ENCODE measurements around the gene PHLDA2.
"Not testable (repeated sequence)": the region's sequence is repeated elsewhere in the genome, so short reads cannot be mapped to it uniquely, and the experiment has no call there.

Gene PHLDA2

GRCh38 chr11:2944530-2944929 is 15.3 kb upstream of the PHLDA2 start:
- no peak for DNase-seq

DNA sequence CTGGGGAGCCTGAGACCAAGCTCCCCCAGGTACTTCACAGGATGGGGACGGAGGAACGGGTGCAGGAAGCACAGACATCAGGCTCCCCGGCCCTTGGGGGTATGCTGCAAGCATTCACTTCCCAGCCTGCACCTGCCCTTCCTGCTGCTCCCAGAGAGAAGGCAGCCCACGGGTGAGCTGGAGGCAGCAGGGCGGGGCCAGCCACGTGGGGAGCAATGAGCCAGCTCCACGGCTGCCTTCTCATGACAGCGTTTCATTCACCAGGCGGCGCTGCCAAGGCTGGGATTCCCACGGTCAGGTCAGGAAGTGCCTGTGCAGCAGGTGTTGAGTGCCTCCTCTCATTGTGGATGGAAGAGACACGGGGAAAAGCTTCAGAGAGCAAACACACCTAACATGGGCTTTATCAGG is 14.5 kb upstream of the PHLDA2 start:
- DNase-seq: no peak

DNA sequence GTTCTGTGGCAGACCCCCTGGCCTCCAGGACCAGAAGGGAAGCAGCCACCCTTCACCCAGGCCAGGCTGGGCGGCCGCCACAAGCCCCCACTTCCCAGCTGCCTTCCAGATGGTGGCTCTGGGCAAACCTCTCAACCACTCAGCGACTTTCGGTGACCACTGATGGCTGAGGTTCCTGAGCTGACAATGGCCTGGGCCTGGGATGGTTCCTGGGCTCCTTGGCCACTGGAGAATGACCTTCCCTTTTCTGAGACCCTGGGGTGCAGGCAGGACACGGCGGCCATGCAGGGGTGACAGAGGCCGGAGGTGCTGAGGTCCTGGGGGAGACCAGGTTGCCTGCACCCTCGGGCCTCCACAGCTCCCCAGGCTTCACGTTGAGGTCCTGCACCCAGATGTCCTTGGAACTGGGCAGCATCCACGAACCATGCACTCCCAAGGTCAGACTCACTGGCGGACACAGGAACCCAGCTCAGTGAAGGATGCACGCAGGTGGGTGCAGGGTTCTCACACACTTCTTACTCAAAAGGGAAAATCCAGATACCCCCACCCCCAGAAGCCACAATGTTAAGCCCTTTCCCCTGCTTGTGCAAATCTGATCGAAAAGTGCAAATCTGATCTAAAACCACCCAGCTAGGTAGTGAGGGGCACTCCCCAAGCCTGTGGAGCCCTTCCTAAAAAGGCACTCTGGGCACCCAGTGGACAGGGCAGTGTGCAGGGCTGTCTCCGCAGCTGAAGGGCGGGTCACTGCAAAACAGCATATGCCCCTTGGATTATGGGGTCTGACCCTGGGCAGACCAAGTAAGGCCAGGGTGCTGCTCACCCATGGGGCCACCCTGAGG is 13.9 kb upstream of the PHLDA2 start:
- DNase-seq: no peak

DNA sequence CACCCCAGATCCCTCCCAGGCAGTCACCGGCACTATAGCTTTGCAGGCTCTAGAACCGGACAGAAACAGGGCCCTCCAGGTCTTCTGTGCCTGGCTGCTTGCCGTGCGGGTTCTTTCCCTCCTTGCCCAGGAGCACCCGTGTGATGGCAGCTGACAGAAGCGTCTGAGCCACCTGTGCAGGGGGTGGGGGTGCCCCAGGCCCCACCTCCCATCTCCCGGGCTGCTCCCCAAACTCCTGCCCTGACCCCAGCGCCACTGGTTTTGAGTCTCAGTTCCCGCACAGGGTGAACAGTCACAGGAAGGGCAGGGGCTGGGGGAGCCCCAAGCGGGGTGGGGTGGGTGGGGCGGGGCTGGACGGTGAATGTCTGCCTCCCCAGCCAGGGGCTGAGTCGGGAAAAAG is 13.2 kb upstream of the PHLDA2 start:
- no peak for DNase-seq

GRCh38 chr11:2940921-2941821 is 12.0 kb upstream of the PHLDA2 start:
- DNase-seq: peak; percentile 12

GRCh38 chr11:2940147-2940920 is 11.1 kb upstream of the PHLDA2 start:
- DNase-seq: no peak

DNA sequence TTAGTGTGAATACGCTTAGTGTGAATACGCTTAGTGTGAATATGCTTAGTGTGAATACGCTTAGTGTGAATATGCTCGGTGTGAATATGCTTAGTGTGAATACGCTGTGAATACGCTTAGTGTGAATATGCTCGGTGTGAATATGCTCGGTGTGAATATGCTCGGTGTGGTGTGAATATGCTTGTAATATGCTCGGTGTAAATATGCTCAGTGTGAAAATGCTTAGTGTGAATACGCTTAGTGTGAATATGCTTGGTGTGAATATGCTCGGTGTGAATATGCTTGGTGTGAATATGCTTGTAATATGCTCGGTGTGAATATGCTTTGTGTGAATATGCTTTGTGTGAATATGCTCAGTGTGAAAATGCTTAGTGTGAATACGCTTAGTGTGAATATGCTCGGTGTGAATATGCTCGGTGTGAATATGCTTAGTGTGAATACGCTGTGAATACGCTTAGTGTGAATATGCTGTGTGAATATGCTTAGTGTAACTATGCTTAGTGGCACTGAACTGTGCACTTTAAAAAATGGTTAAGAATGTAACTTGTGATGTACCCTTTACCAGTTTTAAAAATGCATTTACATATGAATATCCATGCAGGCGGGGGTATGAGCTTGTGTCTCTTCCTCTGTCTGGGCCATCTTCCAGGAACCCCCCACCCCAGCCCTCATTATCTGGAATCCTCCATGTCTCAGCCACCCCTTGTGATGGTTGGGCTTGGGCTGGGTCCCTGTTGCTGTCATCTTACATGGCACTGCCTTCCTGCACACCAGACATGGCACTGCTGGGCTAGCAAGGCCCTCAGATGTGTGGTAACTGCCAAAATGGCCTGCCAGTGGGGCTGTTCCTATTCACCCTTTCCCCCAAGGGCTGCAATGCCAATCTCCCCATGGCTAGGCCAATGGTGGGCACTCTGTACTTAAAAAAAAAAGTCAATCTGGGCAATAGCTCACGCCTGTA is 9.5 kb upstream of the PHLDA2 start:
- not testable (repeated sequence) for DNase-seq

DNA sequence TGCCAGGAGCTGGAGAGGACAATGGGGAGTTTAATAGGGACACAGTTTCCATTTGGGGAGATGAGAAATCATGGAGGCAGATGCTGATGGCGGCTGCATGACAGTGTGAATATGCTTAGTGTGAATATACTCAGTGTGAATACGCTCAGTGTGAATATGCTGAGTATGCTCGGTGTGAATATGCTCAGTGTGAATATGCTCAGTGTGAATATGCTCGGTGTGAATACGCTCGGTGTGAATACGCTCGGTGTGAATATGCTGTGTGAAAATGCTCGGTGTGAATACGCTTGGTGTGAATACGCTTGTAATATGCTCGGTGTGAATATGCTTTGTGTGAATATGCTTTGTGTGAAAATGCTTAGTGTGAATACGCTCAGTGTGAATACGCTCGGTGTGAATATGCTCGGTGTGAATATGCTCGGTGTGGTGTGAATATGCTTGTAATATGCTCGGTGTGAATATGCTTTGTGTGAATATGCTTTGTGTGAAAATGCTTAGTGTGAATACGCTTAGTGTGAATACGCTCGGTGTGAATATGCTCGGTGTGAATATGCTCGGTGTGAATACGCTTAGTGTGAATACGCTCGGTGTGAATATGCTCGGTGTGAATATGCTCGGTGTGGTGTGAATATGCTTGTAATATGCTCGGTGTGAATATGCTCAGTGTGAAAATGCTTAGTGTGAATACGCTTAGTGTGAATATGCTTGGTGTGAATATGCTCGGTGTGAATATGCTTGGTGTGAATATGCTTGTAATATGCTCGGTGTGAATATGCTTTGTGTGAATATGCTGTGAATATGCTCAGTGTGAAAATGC is 8.6 kb upstream of the PHLDA2 start:
- DNase-seq: not testable (repeated sequence)

DNA sequence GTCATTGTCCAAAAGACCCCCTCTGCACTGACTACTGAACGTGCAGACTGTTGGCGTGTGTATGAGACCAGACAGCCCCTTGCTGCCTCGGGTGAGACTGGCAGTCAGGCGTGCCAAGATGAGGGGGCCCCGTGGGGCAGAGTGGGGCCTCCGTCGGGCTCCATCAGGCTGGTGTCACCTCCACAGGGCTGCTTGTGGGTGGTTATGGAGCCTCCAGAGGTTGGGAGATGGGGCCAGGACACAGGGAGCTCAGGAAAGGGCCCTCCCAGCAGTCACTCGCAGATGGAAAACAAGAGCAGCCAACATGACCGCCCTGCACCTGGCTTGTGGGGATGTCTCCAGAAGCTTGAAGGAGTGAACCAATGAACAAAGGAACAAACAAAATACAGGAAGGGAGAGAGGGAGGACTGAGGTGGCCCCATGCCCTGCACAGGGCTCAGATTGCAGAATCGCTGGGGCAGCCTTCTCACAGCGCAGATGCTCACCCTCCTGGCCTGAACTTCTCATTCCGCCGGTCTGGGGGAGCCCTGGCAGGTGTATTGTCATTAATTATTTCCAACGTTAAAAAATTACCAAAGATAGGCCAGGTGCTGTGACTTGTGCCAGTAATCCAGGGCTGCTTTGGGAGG is 5.5 kb upstream of the PHLDA2 start:
- no peak for DNase-seq

DNA sequence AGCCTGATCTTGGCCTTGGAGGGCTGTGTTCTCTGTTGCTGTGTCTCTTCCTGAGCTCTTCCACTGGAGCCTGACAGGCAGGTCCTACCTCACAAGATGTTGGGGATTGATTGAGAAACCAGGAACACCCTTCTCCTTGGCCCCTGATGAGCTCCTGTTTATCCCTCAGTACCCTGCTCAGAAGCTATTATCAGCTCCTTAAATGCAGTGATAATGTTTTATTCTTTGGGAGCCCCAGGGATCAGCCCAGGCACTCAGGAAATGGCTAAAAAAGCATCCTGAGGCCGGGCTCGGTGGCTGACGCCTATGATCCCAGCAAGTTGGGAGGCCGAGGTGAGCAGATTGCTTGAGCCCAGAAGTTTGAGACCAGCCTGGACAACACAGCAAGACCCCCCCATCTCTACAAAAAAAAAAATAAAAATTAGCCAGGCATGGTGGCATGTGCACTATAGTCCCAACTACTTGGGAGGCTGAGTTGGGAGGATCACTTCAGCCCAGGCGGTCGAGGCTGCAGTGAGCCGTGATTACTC is 4.9 kb upstream of the PHLDA2 start:
- DNase-seq: no peak

DNA sequence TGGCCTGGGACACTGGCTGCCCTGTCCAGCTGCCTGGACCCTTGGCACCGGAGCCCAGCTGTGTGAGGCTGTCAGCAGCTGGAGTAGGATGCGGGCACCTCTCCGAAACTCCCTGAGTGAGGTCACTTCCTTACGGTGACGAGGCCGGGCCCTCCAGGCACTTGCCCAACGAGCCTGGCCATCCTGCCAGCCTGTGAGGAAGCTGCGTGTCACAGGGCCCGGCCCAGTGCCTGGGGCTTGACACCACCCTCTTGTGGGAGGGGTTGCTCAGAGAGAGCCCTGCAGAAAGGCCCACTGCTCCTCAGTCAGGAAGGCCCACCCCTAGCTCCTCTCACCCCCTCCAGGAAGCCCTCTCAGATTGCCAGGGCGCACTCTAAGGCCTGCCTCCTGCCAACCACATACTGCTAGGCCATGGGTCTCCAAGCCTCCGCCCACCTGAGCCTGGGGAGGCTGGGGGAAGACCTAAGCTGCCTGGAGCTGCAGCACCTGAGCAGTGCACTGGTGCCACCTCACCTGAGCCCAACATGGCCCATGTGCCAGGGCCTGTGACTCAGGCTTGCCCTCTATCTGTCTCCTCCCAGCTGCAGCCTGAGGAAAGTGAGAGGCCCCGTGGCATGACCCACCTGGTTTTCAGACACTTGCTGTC is 4.3 kb upstream of the PHLDA2 start:
- no peak for DNase-seq

- DNase-seq: no peak
Observed at GRCh38 chr11:2932850-2933251, 3.6 kb upstream of the PHLDA2 start.

- no peak for DNase-seq
Observed at GRCh38 chr11:2931771-2932738, 2.8 kb upstream of the PHLDA2 start.

DNA sequence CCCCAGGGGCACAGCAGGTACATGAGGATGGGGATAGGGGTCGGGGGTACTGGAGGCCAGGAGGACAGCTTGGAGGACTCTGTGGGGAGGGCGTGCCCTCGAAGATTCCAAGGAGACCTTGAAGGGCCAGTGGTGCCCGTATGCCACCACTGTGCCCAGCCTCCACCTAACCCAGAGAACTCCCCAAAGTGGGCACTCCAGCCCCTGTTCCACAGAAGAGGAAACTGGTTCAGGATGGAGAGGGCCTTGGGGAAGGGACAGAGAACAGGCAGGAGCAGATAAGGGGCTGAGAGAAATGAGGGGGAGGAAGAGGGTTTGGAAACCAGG is 2.2 kb upstream of the PHLDA2 start:
- DNase-seq: no peak

DNA sequence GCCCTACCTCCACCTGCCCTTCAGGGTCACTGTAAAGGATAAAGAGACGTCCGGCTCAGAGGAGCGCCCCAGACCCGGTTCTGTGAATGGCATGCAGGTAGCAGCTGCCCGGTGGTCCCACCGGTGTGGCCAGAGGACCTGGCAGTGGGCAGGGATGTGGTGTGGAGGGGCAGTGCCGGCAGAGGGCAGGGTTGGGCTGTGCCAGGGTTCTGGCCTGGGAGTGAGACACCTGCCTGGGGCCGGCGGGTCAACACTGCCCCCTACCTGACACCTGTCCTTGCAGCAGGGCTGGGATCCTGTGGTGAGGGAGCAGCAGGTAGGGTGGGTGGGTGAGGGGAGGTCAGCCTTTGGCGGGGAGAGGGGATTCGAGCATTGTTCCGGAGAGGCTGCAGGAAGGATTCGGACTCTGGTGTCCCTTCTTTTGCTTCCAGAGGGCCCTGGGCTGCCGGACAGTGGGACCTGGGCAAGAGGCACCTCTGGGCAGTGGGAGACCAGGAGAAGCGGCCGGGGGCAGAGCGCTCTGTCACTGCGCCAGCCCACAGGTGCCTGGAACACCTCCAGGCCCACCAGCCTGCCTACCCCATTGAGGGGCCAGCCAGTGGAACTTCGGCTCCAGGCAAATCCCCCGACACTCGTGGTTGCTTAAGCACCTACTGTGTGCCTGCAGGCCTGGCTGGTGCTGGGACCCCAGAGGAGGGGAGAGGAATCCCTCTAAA is 1.6 kb upstream of the PHLDA2 start:
- DNase-seq: peak; percentile 83

- peak; percentile 69 for DNase-seq
Observed at GRCh38 chr11:2929950-2930703, 907 bp upstream of the PHLDA2 start.

GRCh38 chr11:2929531-2929949 is 320 bp upstream of the PHLDA2 start:
- DNase-seq: no peak

All from NCI-H146 (cell line).